Mesenteric fat pad (tissue), 1 donor: ENCODE results near the gene ADCY2. TPM values are rescaled to one million over a fixed set of nuclear protein-coding genes. Genes with fewer than 3 reads are reported as not detected.

Experiments used
- DNase-seq: peaks from one replicate; pipeline ENCODE4 v3.0.0-alpha.2; 2020; ENCODE audit warnings: low spot score
- long read RNA-seq: library from polyadenylated mRNA; unstranded; transcript quantifications from one replicate; pipeline ENCODE4 v2.0.0, GENCODE V29; 2020
- total RNA-seq: library from RNA; stranded (reverse); fragmentation: NEBNext Ultra II Directional; extraction: Animal tissue kit (Norgen Biotek cat#: 25700); gene quantifications from one replicate; pipeline ENCODE4 v1.2.1, GENCODE V29; 2021
- donor health status: DM: yes; HTN: yes; CAD: no.

Gene ADCY2
- 1.2 TPM for total RNA-seq
- long read RNA-seq, partial matches to known transcripts: 1 of 2 reads
- long read RNA-seq, other reads (novel, unspliced or antisense): 1 of 2 reads

DNA sequence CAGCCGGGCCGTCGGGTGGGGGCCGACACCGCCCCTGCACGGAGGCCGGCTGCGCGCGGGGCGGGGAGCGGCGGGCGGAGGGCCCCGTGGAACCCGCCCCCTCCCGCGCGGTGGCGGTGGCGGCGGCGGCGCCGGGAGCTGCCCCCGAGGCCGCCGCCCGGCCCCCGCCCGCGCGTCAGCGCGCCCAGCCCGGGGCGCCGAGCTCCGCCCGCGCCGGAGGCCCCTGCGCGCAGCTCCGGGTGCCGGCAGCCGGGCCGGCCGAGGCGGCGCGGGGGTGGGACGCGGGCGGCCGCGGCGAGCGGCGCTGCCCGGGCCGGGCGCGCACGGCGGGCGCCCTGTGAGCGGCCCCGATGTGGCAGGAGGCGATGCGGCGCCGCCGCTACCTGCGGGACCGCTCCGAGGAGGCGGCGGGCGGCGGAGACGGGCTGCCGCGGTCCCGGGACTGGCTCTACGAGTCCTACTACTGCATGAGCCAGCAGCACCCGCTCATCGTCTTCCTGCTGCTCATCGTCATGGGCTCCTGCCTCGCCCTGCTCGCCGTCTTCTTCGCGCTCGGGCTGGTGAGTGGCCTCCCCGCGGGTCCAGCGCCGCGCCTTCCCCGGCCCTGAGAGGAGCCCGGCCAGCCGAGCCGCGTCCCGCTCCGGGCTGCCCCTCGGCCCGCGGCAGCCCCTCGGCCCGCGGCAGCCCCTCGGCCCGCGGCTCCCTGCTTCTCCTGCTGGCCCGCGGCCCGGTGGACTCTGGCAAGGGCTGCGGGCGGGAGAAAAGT is at the start of gene ADCY2:
Gene ADCY2 (plus strand): TSS at position 192 of the 766 bp plus-strand sequence. CDS start 159 bp downstream, at position 351.
- no peak for DNase-seq

DNA sequence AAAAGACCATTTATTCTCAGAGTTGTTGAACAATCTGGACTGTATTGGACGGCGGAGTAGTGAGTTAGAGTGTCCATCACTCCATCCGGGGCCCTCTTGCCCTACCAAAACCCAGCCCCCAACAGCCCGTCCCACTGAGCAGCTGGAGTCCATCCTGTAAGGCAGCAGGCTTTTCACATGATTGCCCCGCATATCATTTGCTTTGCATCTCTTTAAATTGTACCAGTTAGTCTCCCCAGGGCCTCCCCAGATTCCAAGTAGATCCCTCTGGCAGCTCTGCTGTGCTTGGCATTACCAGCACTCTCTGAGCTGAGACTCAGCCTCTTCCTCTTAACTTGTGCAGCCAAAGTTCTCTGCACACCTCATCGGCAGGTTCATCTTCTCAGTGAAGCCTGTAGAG is 48.6 kb upstream of the ADCY2 start:
- no peak for DNase-seq

DNA sequence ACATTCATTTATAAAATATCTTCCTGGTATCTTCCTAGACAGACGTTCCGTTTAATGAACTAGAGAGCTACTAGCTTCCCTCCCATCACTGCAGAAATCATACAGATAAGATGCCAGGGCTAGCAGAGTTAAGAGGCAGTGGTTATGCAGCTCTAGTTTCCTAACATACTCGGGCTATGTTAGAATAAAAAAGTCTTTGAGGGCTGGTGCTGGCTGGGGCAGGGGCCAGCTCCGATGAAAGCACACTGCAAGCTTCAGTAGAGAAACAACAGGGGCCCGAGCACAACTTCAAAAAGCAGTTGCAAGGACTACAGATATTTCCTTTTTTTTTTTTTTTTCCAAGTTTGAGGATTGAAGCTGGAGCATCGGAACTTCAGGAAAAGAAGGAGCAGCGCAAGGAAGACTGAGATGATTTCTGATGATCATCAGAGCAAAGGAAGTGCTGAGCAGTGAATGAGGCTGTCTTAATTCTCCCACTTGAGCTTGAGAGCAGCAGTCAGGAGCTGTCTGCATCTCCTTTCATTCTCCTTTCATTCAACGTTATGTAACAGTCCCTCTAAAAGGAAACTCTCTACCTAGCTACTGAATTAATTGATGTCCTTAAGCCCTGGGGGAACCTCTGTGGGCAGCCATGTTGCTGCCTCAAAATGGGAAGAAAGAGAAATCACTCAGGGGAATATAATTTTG is 47.6 kb upstream of the ADCY2 start:
- DNase-seq: no peak

DNA sequence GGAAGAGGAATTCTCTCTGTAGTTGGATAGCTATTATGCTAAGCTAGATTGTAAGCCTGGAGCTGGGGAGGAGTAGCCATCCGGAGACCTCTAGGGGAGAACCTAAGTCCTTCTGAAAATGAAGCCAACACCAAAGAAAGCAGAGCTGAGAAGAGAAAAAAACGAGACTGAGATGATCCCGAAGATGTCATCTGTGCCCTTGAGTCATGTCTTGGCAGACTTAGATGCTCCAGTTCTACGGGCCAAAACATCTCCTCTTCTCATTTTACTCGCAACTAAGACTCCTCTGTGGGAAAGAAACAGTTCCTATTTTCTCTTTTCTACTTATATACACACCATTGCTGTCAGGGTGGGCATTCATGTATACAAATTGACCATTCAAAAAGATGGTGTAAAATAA is 34.3 kb upstream of the ADCY2 start:
- no peak for DNase-seq

DNA sequence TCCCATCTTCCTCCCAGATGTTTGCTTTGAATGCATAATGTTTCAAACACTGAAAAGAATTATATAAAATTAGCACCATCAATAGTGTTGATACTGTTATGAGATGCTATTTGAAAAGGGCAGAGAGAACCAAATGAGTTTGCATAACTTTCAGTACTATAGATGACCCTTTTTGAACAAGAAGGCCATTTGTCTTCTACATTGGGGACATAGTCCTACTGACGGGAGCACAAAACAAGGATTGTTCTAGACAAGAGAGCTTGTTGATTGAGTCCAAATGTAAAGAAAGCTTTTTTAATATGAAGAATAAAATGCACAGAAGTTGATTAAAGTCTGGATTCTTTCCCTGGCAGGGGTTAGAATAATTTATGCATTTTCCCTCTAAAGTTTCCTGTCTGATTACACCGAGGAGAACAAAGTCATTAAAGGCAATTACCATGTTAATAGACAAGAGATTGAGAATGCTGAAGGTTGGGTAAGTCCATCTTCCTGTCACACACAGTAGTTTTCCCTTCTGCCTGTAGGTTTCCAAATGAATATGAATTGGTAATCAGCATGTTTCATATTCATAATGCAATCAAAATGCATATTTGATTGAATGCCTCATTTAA is 32.8 kb upstream of the ADCY2 start:
- no peak for DNase-seq

DNA sequence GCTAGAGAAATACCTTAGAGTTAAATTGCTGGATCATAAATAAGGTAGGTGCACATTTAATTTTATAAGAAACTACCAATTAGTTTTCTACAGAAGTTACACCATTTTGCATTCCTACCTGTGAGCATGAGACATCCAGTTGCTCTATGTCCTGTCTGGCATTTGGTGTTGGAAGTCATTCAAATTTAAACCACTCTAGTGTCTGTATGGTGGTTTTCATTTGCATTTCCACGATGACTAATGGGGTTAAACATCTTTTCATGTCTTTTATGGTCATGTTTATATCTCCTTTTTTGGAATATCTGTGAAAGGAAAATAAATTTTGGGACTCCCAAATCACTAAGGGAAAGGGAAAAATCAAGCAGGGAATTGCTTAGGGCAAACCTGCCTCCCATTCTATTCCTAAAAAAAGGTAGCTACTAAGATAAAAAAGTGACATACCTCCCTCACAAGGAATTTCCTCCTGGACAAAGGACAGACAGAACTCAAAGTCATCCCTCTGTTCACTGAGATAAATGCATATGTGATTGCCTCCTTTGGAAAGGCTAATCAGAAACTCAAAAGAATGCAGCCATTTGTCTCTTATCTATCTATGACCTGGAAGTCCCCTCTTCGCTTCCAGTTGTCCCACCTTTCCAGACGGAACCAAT is 31.6 kb upstream of the ADCY2 start:
- DNase-seq: no peak

- DNase-seq: no peak
These were observed 28.2 kb upstream of the ADCY2 start for GRCh38 chr5:7367780-7368179.

DNA sequence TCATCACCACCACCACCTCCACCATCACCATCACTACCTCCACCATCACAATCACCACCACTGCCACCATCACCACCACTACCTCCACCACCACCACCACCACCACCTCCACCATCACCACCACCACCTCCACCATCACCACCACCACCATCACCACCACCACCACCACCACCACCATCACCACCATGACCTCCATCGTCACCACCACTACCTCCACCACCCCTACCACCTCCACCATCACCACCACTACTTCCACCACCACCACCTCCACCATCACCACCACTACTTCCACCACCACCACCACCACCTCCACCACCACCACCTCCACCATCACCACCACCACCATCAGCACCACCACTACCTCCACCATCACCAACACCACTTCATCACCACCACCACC is 23.5 kb upstream of the ADCY2 start:
- no peak for DNase-seq

GRCh38 chr5:7374186-7374585 is 21.8 kb upstream of the ADCY2 start:
- DNase-seq: no peak

- DNase-seq: no peak
These were observed 20.5 kb upstream of the ADCY2 start for GRCh38 chr5:7375457-7375856.

- DNase-seq: no peak
These were observed 19.1 kb upstream of the ADCY2 start for GRCh38 chr5:7376871-7377270.

GRCh38 chr5:7377761-7378160 is 18.2 kb upstream of the ADCY2 start:
- no peak for DNase-seq

DNA sequence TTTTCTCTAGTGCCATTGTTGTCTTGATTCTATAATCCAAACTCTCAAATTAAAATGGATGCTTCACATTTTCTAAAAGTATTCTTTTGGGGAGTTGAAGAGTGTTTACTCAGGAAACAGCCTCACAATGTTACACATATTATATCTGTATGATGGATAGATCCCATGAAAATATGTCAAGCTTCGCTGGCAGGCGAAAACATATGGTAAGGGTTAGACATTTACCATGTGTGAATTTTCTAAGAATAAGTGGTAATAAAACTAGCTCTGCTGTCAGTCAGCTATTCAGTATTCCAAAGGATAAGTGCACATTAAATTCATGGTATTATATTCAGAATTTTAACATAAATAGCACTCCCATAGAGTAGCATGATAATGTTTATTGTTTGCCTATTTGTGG is 13.3 kb upstream of the ADCY2 start:
- no peak for DNase-seq

DNA sequence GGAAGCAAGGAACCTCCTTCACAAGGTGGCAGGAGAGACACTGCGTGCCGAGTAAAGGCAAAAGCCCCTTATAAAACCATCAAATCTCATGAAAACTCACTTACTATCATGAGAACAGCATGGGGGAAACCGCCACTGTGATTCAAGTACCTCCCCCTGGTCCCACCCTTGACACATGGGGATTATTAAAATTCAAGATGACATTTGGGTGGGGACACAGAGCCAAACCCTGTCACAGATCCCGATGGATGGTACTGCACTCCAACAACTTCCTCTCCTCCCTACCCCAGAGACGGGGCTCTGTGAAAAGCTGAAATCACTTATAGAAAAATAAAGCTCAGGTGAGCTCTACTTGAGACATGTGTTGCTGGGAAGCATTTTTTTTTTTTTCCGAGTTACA is 10.3 kb upstream of the ADCY2 start:
- no peak for DNase-seq

DNA sequence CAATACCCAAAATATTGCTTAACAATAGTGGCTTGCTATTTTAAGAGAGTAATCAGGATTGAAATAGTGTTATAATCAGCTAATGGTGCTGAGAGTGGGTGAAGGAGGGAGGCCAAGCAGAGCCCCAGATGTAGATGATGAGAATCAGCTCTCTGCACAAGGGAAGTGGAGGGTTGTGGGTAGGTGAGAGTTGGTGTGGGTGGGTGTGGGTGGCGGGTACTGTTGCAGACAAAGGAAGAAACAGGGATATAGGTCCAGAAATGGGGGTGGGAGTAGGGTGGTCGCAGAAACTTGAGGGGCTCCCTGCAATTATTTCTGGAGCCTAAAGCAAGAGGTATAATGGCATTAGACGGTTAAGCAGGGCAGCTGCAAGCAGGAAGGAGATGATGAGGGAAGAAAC is 7.4 kb upstream of the ADCY2 start:
- no peak for DNase-seq

DNA sequence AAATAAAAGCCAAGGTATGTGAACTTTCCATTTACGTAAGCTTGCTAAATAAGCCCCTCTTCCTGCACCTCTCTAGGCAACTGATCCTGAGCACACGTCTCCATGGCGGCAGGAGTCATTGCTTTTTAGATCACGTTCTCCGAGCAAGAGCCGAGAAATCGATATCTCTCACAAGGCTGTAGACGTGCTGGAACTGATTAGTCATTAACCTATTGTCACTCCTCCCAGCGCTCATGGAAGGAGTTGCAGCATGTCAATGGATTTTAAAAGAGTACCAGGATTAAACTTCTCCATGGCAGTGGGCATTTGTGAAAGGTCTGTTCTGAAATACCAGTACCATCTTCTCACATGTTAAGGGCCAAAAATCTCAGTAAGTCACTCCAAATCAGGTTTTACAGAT is 4.7 kb upstream of the ADCY2 start:
- DNase-seq: no peak

GRCh38 chr5:7391814-7392692 is 3.9 kb upstream of the ADCY2 start:
- no peak for DNase-seq

DNA sequence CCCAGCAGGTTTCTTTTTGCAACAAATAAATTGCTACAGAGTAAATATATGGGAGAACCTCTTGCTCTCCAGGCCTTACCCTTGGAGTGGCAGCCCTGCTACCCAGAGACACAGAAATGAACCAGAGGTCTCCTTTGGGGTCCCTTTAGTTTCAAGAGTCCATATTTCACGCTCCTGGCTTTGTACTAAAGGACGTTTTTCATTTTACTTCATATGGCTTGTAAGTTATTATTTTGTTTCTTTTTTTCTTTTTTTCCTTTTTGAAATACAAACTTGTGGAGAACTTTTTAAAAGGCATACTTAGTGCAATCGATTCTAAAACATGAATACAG is 3.3 kb upstream of the ADCY2 start:
- no peak for DNase-seq

DNA sequence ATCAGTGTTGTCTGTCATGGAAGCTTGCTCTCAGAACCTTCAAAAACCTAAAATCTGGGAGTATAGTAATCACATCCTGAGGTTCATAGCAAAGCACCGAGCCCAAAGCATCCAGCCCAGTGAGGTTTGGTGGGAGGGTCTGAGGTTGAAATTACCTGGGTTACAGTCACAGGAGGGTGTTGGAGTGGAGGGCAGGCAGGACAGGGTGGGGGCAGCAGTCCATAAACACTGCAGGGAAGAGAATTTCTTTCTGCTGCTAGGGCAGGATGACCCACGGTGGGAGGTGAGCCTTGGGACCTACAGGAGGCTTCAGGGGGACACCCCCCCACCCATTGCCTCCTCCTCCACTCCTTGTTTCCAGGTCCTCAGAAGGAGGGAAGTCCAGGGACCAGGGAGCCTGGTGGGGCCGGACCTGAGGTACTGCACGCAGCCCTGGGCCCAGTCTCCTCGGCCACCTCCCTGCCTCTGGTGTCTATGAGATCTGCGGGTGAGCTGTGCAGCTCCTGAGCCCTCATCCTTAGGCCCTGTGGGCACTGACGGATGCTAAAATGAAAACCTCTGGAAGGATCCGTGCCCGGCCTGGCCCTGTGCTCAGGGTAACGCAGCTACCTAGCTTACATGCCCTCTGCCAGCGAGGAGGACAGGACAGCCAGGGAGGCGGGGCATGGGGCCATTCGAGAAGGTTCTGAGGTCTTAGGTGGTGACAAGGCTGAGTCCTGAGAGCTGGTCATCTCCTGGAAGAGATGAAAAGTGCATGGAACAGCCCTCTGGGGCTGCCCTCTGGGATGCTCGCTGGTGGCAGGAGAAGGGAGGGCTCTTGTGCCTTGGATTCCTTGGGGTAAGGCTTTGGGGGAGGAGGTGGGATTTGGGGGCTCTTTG is 1.8 kb upstream of the ADCY2 start:
- DNase-seq: no peak

DNA sequence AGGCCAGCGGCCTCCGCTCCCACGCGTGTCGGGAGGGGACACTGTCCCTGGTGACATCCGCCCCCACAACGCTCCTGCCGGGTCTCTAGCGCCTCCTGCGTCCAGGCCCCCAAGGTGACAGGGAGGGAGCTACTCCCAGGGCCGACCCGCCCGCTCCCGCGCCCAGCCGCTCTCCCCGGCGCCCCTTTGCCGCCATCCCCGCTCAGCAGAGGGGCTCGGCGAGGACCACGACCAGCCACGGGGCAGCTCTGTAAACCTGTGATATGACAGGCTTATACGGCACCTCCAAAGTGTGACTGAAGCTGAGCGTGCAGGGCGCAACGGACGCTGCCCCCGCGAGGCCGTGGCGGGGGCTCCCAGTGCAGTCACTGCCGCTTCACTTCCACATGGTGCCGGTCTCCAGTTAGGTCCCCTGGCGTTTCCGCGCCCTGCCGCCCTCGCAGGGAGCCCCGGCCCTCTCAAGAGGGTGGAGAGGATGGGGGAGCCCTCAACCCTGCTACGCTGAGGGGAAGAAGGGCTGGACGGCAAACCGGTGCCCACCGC is 978 bp upstream of the ADCY2 start:
- no peak for DNase-seq
